Fibroblast of upper back skin (primary cell): ENCODE data around the gene TFDP2.
"Not testable (repeated sequence)": the region's sequence is repeated elsewhere in the genome, so short reads cannot be mapped to it uniquely, and the experiment has no call there.

ENCODE experiments used
- DNase-seq: peaks from one replicate; pipeline ENCODE4 v3.0.0-alpha.2; 2013

Gene TFDP2

GRCh38 chr3:142124243-142124642, 25.1 kb downstream of the TFDP2 start:
- DNase-seq: no peak

- DNase-seq: no peak
These were observed 28.6 kb downstream of the TFDP2 start for GRCh38 chr3:142120707-142121106.

- DNase-seq: peak; percentile 23
These were observed 30.4 kb downstream of the TFDP2 start for GRCh38 chr3:142118911-142119310.

- peak; percentile 27 for DNase-seq
These were observed 32.1 kb downstream of the TFDP2 start for GRCh38 chr3:142117056-142117851.

GRCh38 chr3:142115867-142116668, 33.3 kb downstream of the TFDP2 start:
- peak; percentile 11 for DNase-seq

GRCh38 chr3:142112601-142113000, 36.7 kb downstream of the TFDP2 start:
- DNase-seq: no peak

GRCh38 chr3:142106548-142106947, 42.8 kb downstream of the TFDP2 start:
- DNase-seq: no peak

- DNase-seq: no peak
These were observed 43.4 kb downstream of the TFDP2 start for GRCh38 chr3:142105991-142106390.

GRCh38 chr3:142104763-142105162, 44.6 kb downstream of the TFDP2 start:
- no peak for DNase-seq

- DNase-seq: no peak
These were observed 50.4 kb downstream of the TFDP2 start for GRCh38 chr3:142098964-142099363.

- no peak for DNase-seq
These were observed 52.1 kb downstream of the TFDP2 start for GRCh38 chr3:142097099-142097843.

GRCh38 chr3:142095841-142096240, 53.5 kb downstream of the TFDP2 start:
- DNase-seq: no peak

GRCh38 chr3:142088925-142089324, 60.4 kb downstream of the TFDP2 start:
- DNase-seq: not testable (repeated sequence)

GRCh38 chr3:142088522-142088921, 60.8 kb downstream of the TFDP2 start:
- DNase-seq: peak; percentile 52

- DNase-seq: peak; percentile 79
These were observed 61.7 kb downstream of the TFDP2 start for GRCh38 chr3:142087676-142088075.

GRCh38 chr3:142086581-142087090, 62.7 kb downstream of the TFDP2 start:
- no peak for DNase-seq

- no peak for DNase-seq
These were observed 68.2 kb downstream of the TFDP2 start for GRCh38 chr3:142081178-142081577.

- DNase-seq: no peak
These were observed 71.4 kb downstream of the TFDP2 start for GRCh38 chr3:142077859-142078500.

- no peak for DNase-seq
These were observed 72.0 kb downstream of the TFDP2 start for GRCh38 chr3:142077155-142077858.

- DNase-seq: not testable (repeated sequence)
These were observed 73.7 kb downstream of the TFDP2 start for GRCh38 chr3:142075656-142076055.

GRCh38 chr3:142072816-142073215, 76.5 kb downstream of the TFDP2 start:
- DNase-seq: no peak

GRCh38 chr3:142065932-142066331, 83.4 kb downstream of the TFDP2 start:
- DNase-seq: no peak
